GM23248 (cell line): ENCODE data around the gene FLG2. TPM values are rescaled to one million over a fixed set of nuclear protein-coding genes. Genes with fewer than 3 reads are reported as not detected.
A peak's percentile ranks its signal among the peaks of the same experiment; 100 is the strongest.

Source experiments
- DNase-seq: peaks from one replicate; pipeline ENCODE4 v3.0.0-alpha.2; 2015
- H2AFZ ChIP-seq: fragments of 200-600 bp; sonication (generic); 2 replicates; pipeline ENCODE4 v1.6.1; 2016; ENCODE audit warnings: antibody characterized with exemption
- H3F3A ChIP-seq: fragments of 200-600 bp; sonication (generic); 2 replicates; pipeline ENCODE4 v1.6.1; 2016; ENCODE audit warnings: mild to moderate bottlenecking, antibody characterized with exemption, mixed run types; ENCODE audit not compliant: insufficient read depth
- H3K27ac ChIP-seq: fragments of 200-600 bp; sonication (generic); 2 replicates; pipeline ENCODE4 v1.5.1; 2016; ENCODE audit warnings: mild to moderate bottlenecking
- H3K27me3 ChIP-seq: fragments of 200-600 bp; sonication (generic); replicated peaks from 2 replicates; pipeline ENCODE4 v1.6.1; 2016; ENCODE audit warnings: mild to moderate bottlenecking; ENCODE audit not compliant: insufficient read depth
- H3K36me3 ChIP-seq: fragments of 200-600 bp; sonication (generic); 2 replicates; pipeline ENCODE4 v1.6.1; 2016; ENCODE audit warnings: low read depth, mild to moderate bottlenecking
- H3K4me1 ChIP-seq: fragments of 200-600 bp; sonication (generic); 2 replicates; pipeline ENCODE4 v1.6.1; 2016; ENCODE audit warnings: mild to moderate bottlenecking; ENCODE audit not compliant: insufficient read depth
- H3K4me2 ChIP-seq: fragments of 200-600 bp; sonication (generic); one replicate; pipeline ENCODE4 v1.6.1; 2016; ENCODE audit warnings: mild to moderate bottlenecking; ENCODE audit not compliant: unreplicated experiment
- H3K4me3 ChIP-seq: fragments of 200-600 bp; sonication (generic); 2 replicates; pipeline ENCODE4 v1.5.1; 2016; ENCODE audit warnings: mild to moderate bottlenecking
- H3K79me2 ChIP-seq: fragments of 200-600 bp; sonication (generic); 2 replicates; pipeline ENCODE4 v1.6.1; 2016; ENCODE audit warnings: mild to moderate bottlenecking; ENCODE audit not compliant: insufficient read depth
- H3K9ac ChIP-seq: fragments of 200-600 bp; sonication (generic); 2 replicates; pipeline ENCODE4 v1.6.1; 2016; ENCODE audit warnings: mild to moderate bottlenecking
- H3K9me2 ChIP-seq: fragments of 200-600 bp; sonication (generic); 2 replicates; pipeline ENCODE4 v1.6.1; 2016; ENCODE audit warnings: mixed run types, mild to moderate bottlenecking, moderate library complexity; ENCODE audit not compliant: insufficient read depth
- H3K9me3 ChIP-seq: fragments of 200-600 bp; sonication (generic); one replicate; pipeline ENCODE4 v1.6.1; 2017; ENCODE audit warnings: low read depth
- H4K20me1 ChIP-seq: fragments of 200-600 bp; sonication (generic); 2 replicates; pipeline ENCODE4 v1.6.0; 2016; ENCODE audit not compliant: insufficient read depth
- EZH2 ChIP-seq: fragments of 200-600 bp; sonication (generic); IDR thresholded peaks from 2 replicates; pipeline ENCODE4 v1.6.1; 2018; ENCODE audit warnings: antibody characterized with exemption, mild to moderate bottlenecking; ENCODE audit not compliant: insufficient read depth, poor library complexity, severe bottlenecking
- EZH2phosphoT487 ChIP-seq: fragments of 200-600 bp; sonication (generic); IDR thresholded peaks from 2 replicates; pipeline ENCODE4 v1.6.1; 2018; ENCODE audit warnings: antibody characterized with exemption, moderate library complexity, mild to moderate bottlenecking, low read depth; ENCODE audit not compliant: insufficient read depth
- WGBS, 2 experiments: methylation state at CpG; one replicate each; pipeline ENCODE4 v1.1.6; 2015 to 2017; ENCODE audit warnings: low lambda C conversion rate in 2 of 2, low coverage in 1 of 2; ENCODE audit errors: missing lambda C conversion rate in 2 of 2; 5-methylcytosine and 5-hydroxymethylcytosine counted together
- in situ Hi-C: fragments of 300-500 bp; cut with MboI; formaldehyde crosslinking; loops from 2 replicates; pipeline ENCODE4 v1.15.0; 2020
- polyA plus RNA-seq: library from polyadenylated mRNA; unstranded; fragments of >200 nt; fragmentation: Nextera tagmentation; extraction: Ambion mirVana; gene quantifications from 2 replicates; pipeline ENCODE4 v1.2.1, GENCODE V29; 2016
- total RNA-seq: library from RNA; depleted of rRNA; stranded (reverse); fragments of >200 nt; shearing (Covaris generic); gene quantifications from 2 replicates; pipeline ENCODE4 v1.2.3, GENCODE V29; 2014

Gene FLG2
- total and polyA plus RNA-seq, 2 experiments from 2014 or later = not detected

DNA sequence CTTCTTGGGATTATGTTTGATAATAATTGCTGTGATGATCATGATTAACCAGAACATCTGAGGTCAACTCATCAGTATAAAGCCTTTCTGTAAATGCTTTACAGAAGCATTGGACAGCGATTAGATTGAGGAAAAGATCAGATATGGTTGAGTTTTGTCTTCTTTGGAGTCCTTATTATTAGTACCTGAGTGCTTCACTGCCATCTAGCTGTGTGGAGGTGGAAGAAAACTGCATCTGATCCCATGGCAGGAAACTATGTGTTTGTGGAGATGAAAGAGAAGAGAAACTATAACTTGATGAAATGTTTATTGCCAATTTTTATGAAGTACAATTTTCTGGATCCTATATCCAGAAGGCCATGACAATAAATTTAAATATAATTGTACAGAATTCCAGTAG, 11.4 kb downstream of the FLG2 start:
- H3K27me3 ChIP-seq = no peaks in the 10 kb centered on the region
- WGBS, 2 experiments = 6 to 9% methylated on average over 1 of the region's 1 CpG
- H3K79me2 ChIP-seq = no peaks in the 10 kb centered on the region
- in situ Hi-C loops = no loop called here
- H3K27ac ChIP-seq = no peak overlapping the region
- DNase-seq = peak; percentile 14
- H3K36me3 ChIP-seq = no peaks in the 10 kb centered on the region
- no peaks in the 10 kb centered on the region for H3K9me3 ChIP-seq
- no peak overlapping the region for H2AFZ ChIP-seq
- H4K20me1 ChIP-seq = no peaks in the 10 kb centered on the region
- H3K9me2 ChIP-seq = no peaks in the 10 kb centered on the region
- H3K4me3 ChIP-seq = no peak overlapping the region
- H3K4me1 ChIP-seq = peaks cover 9% of the 10 kb centered on the region; the same call in 1 of the 2 replicates
- no peak overlapping the region for H3K4me2 ChIP-seq
- no peak overlapping the region for H3K9ac ChIP-seq
- no peaks in the 10 kb centered on the region for H3F3A ChIP-seq
- TF ChIP-seq EZH2 (no peak), EZH2phosphoT487 (no peak)

- peak; percentile 61 for DNase-seq
- peaks cover 21% of the 10 kb centered on the region; the same call in 1 of the 2 replicates for H3K4me1 ChIP-seq
- no peaks in the 10 kb centered on the region for H3K9me2 ChIP-seq
- H3K9me3 ChIP-seq = no peaks in the 10 kb centered on the region
- H3F3A ChIP-seq = no peaks in the 10 kb centered on the region
- no peaks in the 10 kb centered on the region for H3K36me3 ChIP-seq
- H4K20me1 ChIP-seq = no peaks in the 10 kb centered on the region
- 25 to 26% methylated on average over 8 of the region's 8 CpGs for WGBS, 2 experiments
- no peak for TF ChIP-seq EZH2phosphoT487
- TF ChIP-seq EZH2 = no peak
- no peak overlapping the region for H3K4me2 ChIP-seq
- H2AFZ ChIP-seq = no peak overlapping the region
- H3K27ac ChIP-seq = no peak overlapping the region
- no peaks in the 10 kb centered on the region for H3K27me3 ChIP-seq
- H3K9ac ChIP-seq = no peak overlapping the region
- no peaks in the 10 kb centered on the region for H3K79me2 ChIP-seq
- H3K4me3 ChIP-seq = no peak overlapping the region
- in situ Hi-C loops = no loop called here
Measured at GRCh38 chr1:152347116-152347728, 12.6 kb downstream of the FLG2 start.

DNA sequence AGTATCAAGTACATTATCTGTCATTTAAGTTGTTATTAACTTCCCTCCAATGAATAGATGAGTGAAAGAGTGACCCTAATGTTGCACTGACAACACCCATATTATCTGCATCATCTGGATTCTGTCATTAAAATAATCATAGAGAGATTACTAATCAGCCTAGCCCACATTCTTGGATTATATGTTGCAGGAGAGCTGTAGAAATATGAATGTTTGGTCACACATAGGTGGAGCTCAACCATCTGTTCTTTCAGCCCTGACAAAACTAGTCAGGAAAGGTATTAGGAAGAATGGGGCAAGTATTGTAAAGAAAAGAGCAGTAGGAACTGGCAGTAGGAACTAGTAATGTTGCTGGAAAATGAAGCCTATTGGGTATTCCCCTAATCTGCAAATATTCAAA, 15.4 kb downstream of the FLG2 start:
- Histone ChIP-seq H3K9me2 (no peaks in the 10 kb centered on the region), H3K79me2 (no peaks in the 10 kb centered on the region), H2AFZ (no peak overlapping the region), H3K9ac (no peak overlapping the region), H3K27ac (no peak overlapping the region), H3K4me3 (no peak overlapping the region), H3K36me3 (no peaks in the 10 kb centered on the region), H3F3A (no peaks in the 10 kb centered on the region), H3K4me2 (no peak overlapping the region), H3K9me3 (no peaks in the 10 kb centered on the region), H4K20me1 (no peaks in the 10 kb centered on the region), H3K27me3 (no peaks in the 10 kb centered on the region), H3K4me1 (peaks cover 26% of the 10 kb centered on the region; the same call in 1 of the 2 replicates)
- in situ Hi-C loops = no loop called here
- no peak for TF ChIP-seq EZH2phosphoT487
- no peak for TF ChIP-seq EZH2
- DNase-seq = no peak

GRCh38 chr1:152343006-152343405, 16.8 kb downstream of the FLG2 start:
- H3K27ac ChIP-seq = no peak overlapping the region
- DNase-seq = peak; percentile 14
- in situ Hi-C loops = no loop called here
- H2AFZ ChIP-seq = 0 out of 2 replicates have a peak overlapping the region, but pooled peaks have one; percentile 47
- no peak overlapping the region for H3K4me3 ChIP-seq
- H3K9me3 ChIP-seq = no peaks in the 10 kb centered on the region
- no peaks in the 10 kb centered on the region for H3F3A ChIP-seq
- H3K9ac ChIP-seq = no peak overlapping the region
- H3K27me3 ChIP-seq = no peaks in the 10 kb centered on the region
- peaks cover 26% of the 10 kb centered on the region; the same call in 1 of the 2 replicates for H3K4me1 ChIP-seq
- TF ChIP-seq EZH2 (no peak), EZH2phosphoT487 (no peak)
- H3K9me2 ChIP-seq = no peaks in the 10 kb centered on the region
- H3K79me2 ChIP-seq = no peaks in the 10 kb centered on the region
- no peaks in the 10 kb centered on the region for H3K36me3 ChIP-seq
- 36 to 51% methylated on average over 3 of the region's 3 CpGs for WGBS, 2 experiments
- H3K4me2 ChIP-seq = no peak overlapping the region
- no peaks in the 10 kb centered on the region for H4K20me1 ChIP-seq

- Histone ChIP-seq H3F3A (no peaks in the 10 kb centered on the region), H3K27me3 (no peaks in the 10 kb centered on the region), H3K36me3 (no peaks in the 10 kb centered on the region), H3K4me2 (no peak overlapping the region), H3K4me3 (no peak overlapping the region), H3K79me2 (no peaks in the 10 kb centered on the region), H3K9me3 (no peaks in the 10 kb centered on the region), H3K4me1 (peaks cover 7% of the 10 kb centered on the region), H3K27ac (no peak overlapping the region), H2AFZ (no peak overlapping the region), H4K20me1 (no peaks in the 10 kb centered on the region), H3K9ac (no peak overlapping the region), H3K9me2 (no peaks in the 10 kb centered on the region)
- DNase-seq = no peak
- in situ Hi-C loops = no loop called here
- WGBS, 2 experiments = 74 to 77% methylated on average over 7 of the region's 7 CpGs
- TF ChIP-seq EZH2phosphoT487 (no peak), EZH2 (no peak)
Measured at GRCh38 chr1:152335399-152335798, 24.4 kb downstream of the FLG2 start.
